Prostate gland (tissue), 2 donors: ENCODE data around the gene FHOD1. TPM values are rescaled to one million over a fixed set of nuclear protein-coding genes. Genes with fewer than 3 reads are reported as not detected.

ENCODE experiments used
- DNase-seq: peaks from one replicate; pipeline ENCODE4 v3.0.0-alpha.2; 2019; ENCODE audit warnings: low spot score
- H3K27ac ChIP-seq, 2 donors: fragments of 200-600 bp; sonication (generic); 2 replicates each; pipeline ENCODE4 v1.5.1; 2017 to 2019
- H3K27me3 ChIP-seq: fragments of 200-600 bp; sonication (generic); replicated peaks from 2 replicates; pipeline ENCODE4 v1.5.1; 2019; ENCODE audit not compliant: insufficient read depth
- H3K36me3 ChIP-seq, 2 donors: fragments of 200-600 bp; sonication (generic); 1 replicate in 1 of 2; 2 replicates in 1 of 2; pipeline versions ENCODE4 v1.5.1 to v1.8.1; 2017 to 2019
- H3K4me1 ChIP-seq: fragments of 200-600 bp; sonication (generic); replicated peaks from 2 replicates; pipeline ENCODE4 v1.5.1; 2019
- H3K4me3 ChIP-seq, 2 donors: fragments of 200-600 bp; sonication (generic); 2 replicates each; pipeline ENCODE4 v1.5.1; 2017 to 2019
- H3K9me3 ChIP-seq: fragments of 200-600 bp; sonication (generic); 2 replicates; pipeline ENCODE4 v1.5.1; 2017
- CTCF ChIP-seq, 4 experiments: fragments of 200-600 bp in 2 of 4; fragments of 450-650 bp in 2 of 4; sonication (generic) in 2 of 4; IDR thresholded peaks; 1 replicate in 3 of 4; 2 replicates in 1 of 4; pipeline ENCODE4 v1.5.1; 2016 to 2019; ENCODE audit warnings: antibody characterized with exemption in 4 of 4, mild to moderate bottlenecking in 2 of 4, moderate library complexity in 2 of 4
- POLR2A ChIP-seq: fragments of 450-650 bp; IDR thresholded peaks from one replicate; pipeline ENCODE4 v1.6.1; 2016; ENCODE audit warnings: antibody characterized with exemption, mild to moderate bottlenecking
- POLR2AphosphoS5 ChIP-seq: sonication (generic); formaldehyde crosslinking; IDR thresholded peaks from one replicate; pipeline ENCODE4 v1.6.1; 2017; ENCODE audit warnings: antibody characterized with exemption
- WGBS: methylation state at CpG from one replicate; pipeline ENCODE4 v1.1.5; 2018; 5-methylcytosine and 5-hydroxymethylcytosine counted together
- intact Hi-C: fragments of 100-400 bp; cut with DNase I; formaldehyde crosslinking; loops from one replicate; pipeline ENCODE4 v1.14.2; 2022
- total RNA-seq, 2 donors: library from RNA; depleted of rRNA; stranded (reverse); fragments of >200 nt; gene quantifications; one replicate each; pipeline ENCODE4 v1.1.0, GENCODE V29; 2016

Gene FHOD1
- total RNA-seq, 2 donors from 2014 or later = 11.2 to 46.1 TPM

GRCh38 chr16:67193536-67193935, 53.7 kb downstream of the FHOD1 start:
- no peaks in the 10 kb centered on the region for H3K9me3 ChIP-seq
- no peak for TF ChIP-seq POLR2AphosphoS5
- TF ChIP-seq CTCF (IDR thresholded peaks at IDR 0.05) = no peak
- no peak for TF ChIP-seq POLR2A
- no peaks in the 10 kb centered on the region for H3K27me3 ChIP-seq
- peaks cover 14 to 16% of the 10 kb centered on the region in 2 donors for H3K36me3 ChIP-seq
- intact Hi-C loops = no loop called here
- DNase-seq = no peak
- peak overlapping the region in 1 of 2 donors; percentile 91 for H3K4me3 ChIP-seq
- H3K27ac ChIP-seq = peak overlapping the region in 1 of 2 donors; percentile 0
- peaks cover 21% of the 10 kb centered on the region for H3K4me1 ChIP-seq

GRCh38 chr16:67192781-67193361, 54.4 kb downstream of the FHOD1 start:
- Histone ChIP-seq H3K27ac (peak overlapping the region in 1 of 2 donors; percentile 35), H3K4me1 (peaks cover 17% of the 10 kb centered on the region), H3K9me3 (no peaks in the 10 kb centered on the region), H3K27me3 (no peaks in the 10 kb centered on the region), H3K4me3 (peak overlapping the region; percentile 88 to 91), H3K36me3 (peaks cover 14 to 16% of the 10 kb centered on the region in 2 donors)
- TF ChIP-seq CTCF (IDR thresholded peaks at IDR 0.05) (no peak), POLR2A (no peak), POLR2AphosphoS5 (no peak)
- WGBS = 31% methylated on average over 17 of the region's 17 CpGs
- DNase-seq = no peak
- intact Hi-C loops = no loop called here

DNA sequence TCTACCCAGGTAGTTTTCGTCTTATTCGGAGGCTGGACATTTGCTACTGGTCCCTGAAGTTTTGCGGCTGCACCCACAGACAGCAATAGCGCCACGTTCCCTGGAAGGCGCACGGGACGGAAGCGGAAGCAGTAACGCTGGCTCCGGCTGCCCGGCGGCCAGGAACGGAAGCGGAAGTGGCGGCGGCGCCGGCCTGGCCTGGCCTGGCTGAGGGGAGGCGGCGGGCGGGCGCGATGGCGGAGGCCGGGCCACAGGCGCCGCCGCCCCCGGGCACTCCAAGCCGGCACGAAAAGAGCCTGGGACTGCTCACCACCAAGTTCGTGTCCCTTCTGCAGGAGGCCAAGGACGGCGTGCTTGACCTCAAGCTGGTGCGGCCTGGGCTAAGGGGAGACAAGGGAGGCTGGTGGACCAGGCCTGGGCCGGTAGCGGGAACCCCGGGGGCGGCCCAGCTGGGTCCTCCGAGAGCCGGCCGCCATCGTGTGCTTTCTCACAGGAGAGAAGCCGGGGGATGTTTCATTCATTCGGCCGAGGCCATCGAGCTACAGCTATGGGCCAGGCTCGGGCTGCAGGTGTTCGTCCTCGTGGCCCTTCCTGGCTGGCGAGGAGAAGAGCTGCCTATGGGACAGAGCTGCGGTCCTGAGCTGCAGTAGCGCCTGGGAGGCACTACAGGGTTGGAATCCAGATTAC, 55.1 kb downstream of the FHOD1 start, which contains the start of gene E2F4:
Gene E2F4 (plus strand): TSS at position 161 of the 687 bp plus-strand sequence. CDS start 73 bp downstream, at position 234.
- intact Hi-C loops = no loop called here
- H3K27me3 ChIP-seq = no peaks in the 10 kb centered on the region
- DNase-seq = peak; percentile 89
- H3K36me3 ChIP-seq = peaks cover 12 to 16% of the 10 kb centered on the region in 2 donors
- under 1% methylated on average over 51 of the region's 54 CpGs for WGBS
- no peaks in the 10 kb centered on the region for H3K9me3 ChIP-seq
- peaks cover 17% of the 10 kb centered on the region for H3K4me1 ChIP-seq
- H3K27ac ChIP-seq = peak within 1 kb of the TSS; percentile 35 to 41
- TF ChIP-seq CTCF (IDR thresholded peaks at IDR 0.05) (peak in 2 of 4 experiments; percentile 30 to 40), POLR2A (peak; percentile 22), POLR2AphosphoS5 (peak; percentile 99)
- peak within 1 kb of the TSS; percentile 88 to 91 for H3K4me3 ChIP-seq

DNA sequence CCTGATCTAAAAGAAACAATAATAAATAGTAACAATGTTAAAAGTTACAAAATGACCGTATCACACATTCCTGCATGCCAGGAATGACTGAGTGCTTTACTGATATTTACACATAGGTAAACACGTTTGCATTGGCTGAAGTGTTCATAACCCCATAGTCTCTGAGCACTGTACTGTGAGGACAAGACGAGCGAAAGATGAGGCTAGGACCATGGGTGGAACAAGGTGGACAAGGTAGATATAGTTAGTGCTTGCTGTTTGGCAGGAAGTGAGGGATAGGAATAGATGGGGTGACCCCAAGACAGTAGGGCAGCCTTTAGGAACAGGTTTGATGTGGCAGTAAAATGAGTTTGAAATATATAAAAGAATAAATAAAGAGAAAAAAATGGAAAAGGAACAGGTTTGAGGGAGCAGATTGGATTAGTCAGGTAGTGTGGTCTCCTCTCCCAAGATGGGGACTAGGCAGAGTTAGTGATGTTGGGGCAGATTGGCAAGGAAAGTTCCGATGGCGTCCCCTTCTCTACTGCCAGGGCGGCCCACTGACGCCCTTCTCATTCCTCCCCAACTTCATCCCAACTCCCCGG, 55.8 kb downstream of the FHOD1 start:
- Histone ChIP-seq H3K4me3 (peak overlapping the region; percentile 88 to 91), H3K36me3 (peaks cover 11 to 16% of the 10 kb centered on the region in 2 donors), H3K4me1 (peaks cover 17% of the 10 kb centered on the region), H3K27ac (no peak overlapping the region), H3K9me3 (no peaks in the 10 kb centered on the region), H3K27me3 (no peaks in the 10 kb centered on the region)
- no peak for TF ChIP-seq POLR2A
- TF ChIP-seq CTCF (IDR thresholded peaks at IDR 0.05) = no peak
- TF ChIP-seq POLR2AphosphoS5 = no peak
- intact Hi-C loops = no loop called here
- DNase-seq = no peak
- 20% methylated on average over 9 of the region's 9 CpGs for WGBS
